HepG2 (cell line): Measurements from ENCODE around the gene MBD2. TPM values are rescaled to one million over a fixed set of nuclear protein-coding genes. Genes with fewer than 3 reads are reported as not detected.

Experiments
- ATAC-seq: fragments of 200-7000 bp; cut with Tn5 transposase; 3 replicates; pipeline ENCODE4 v1.9.1; 2020; ENCODE audit warnings: mild to moderate bottlenecking, moderate library complexity
- BruUV-seq: library from RNA; stranded (reverse); fragments of 400-500 nt; replicated peaks from 2 replicates; lab custom pipeline; 2021; lab: Mats Ljungman, UMichigan
- CTCF ChIA-PET: fragments of 300-600 bp; formaldehyde crosslinking; extraction: SDS; loops from one replicate; lab custom pipeline; 2021; ENCODE audit warnings: low total read pairs, inconsistent platforms, low intra/inter-chr PET ratio; lab: Yijun Ruan, JAX
- POLR2A ChIA-PET: fragments of 350-600 bp; sonication (Branson Sonifier 250); formaldehyde crosslinking; loops from one replicate; lab custom pipeline; 2020; ENCODE audit warnings: antibody characterized with exemption, inconsistent platforms; lab: Yijun Ruan, JAX
- DNase-seq: peaks from one replicate; pipeline ENCODE4 v3.0.0-alpha.2; 2015; ENCODE audit warnings: low spot score
- FAIRE-seq: peaks from 3 replicates; lab custom pipeline; 2011; peaks lifted over from hg19 to GRCh38; lab: Jason Lieb, UNC
- H2AFZ ChIP-seq: one replicate; pipeline ENCODE4 v1.6.1; 2011; ENCODE audit warnings: low read length, inconsistent platforms
- H3K27ac ChIP-seq: fragments of 300-600 bp; 3 replicates; pipeline ENCODE4 v1.8.0; 2011; ENCODE audit warnings: mixed run types, mild to moderate bottlenecking, mixed read lengths, low read length, inconsistent platforms; ENCODE audit not compliant: insufficient read depth; ENCODE audit errors: extremely low read length
- H3K27me3 ChIP-seq, 2 experiments: fragments of 200-600 bp in 1 of 2; 2 replicates in 1 of 2; 3 replicates in 1 of 2; pipeline versions ENCODE4 v1.6.0 to v1.8.0; 2011; ENCODE audit warnings: low read length in 2 of 2, mild to moderate bottlenecking in 2 of 2, moderate library complexity in 2 of 2, inconsistent platforms in 1 of 2; ENCODE audit not compliant: insufficient read depth in 2 of 2, control insufficient read depth in 1 of 2
- H3K36me3 ChIP-seq, 2 experiments: fragments of 200-600 bp in 1 of 2; replicated peaks in 1 of 2; 2 replicates in 1 of 2; 3 replicates in 1 of 2; pipeline versions ENCODE4 v1.5.1 to v1.8.0; 2011; ENCODE audit warnings: low read length in 2 of 2, inconsistent platforms in 1 of 2; ENCODE audit not compliant: insufficient read depth in 2 of 2, control insufficient read depth in 1 of 2
- H3K4me1 ChIP-seq: 2 replicates; pipeline ENCODE4 v1.5.1; 2012; ENCODE audit warnings: low read length, inconsistent platforms; ENCODE audit not compliant: insufficient read depth
- H3K4me2 ChIP-seq: 2 replicates; pipeline ENCODE4 v1.6.0; 2011; ENCODE audit warnings: low read depth, low read length, inconsistent platforms
- H3K4me3 ChIP-seq, 3 experiments: fragments of 200-600 bp in 1 of 3; sonication (generic), shearing (Covaris generic) in 1 of 3; replicated peaks in 1 of 3; 2 replicates each; pipeline ENCODE4 v1.5.1; 2011 to 2016; ENCODE audit warnings: low read length in 3 of 3, inconsistent platforms in 2 of 3, low read depth in 2 of 3, mild to moderate bottlenecking in 2 of 3, control low read depth in 1 of 3, mixed read lengths in 1 of 3; ENCODE audit not compliant: insufficient read depth in 1 of 3
- H3K79me2 ChIP-seq: one replicate; pipeline ENCODE4 v1.6.1; 2011; ENCODE audit warnings: low read length, inconsistent platforms; ENCODE audit not compliant: insufficient read depth
- H3K9ac ChIP-seq: 2 replicates; pipeline ENCODE4 v1.6.0; 2011; ENCODE audit warnings: mild to moderate bottlenecking, low read depth, low read length, inconsistent platforms; ENCODE audit not compliant: insufficient read depth
- H3K9me3 ChIP-seq: 2 replicates; pipeline ENCODE4 v1.5.1; 2012; ENCODE audit warnings: mild to moderate bottlenecking, low read length
- H4K20me1 ChIP-seq: 2 replicates; pipeline ENCODE4 v1.6.0; 2011; ENCODE audit warnings: inconsistent platforms, mild to moderate bottlenecking, low read length, moderate library complexity; ENCODE audit not compliant: insufficient read depth
- GTF2F1 ChIP-seq: fragments of 150-350 bp; IDR thresholded peaks from 2 replicates; pipeline ENCODE4 v1.6.1; 2014; ENCODE audit warnings: low read length
- HOXA7 ChIP-seq: sonication (generic); formaldehyde crosslinking; IDR thresholded peaks from 2 replicates; pipeline ENCODE4 v1.8.1; 2022; ENCODE audit warnings: mild to moderate bottlenecking, missing genetic modification reagents, moderate library complexity
- MTA3 ChIP-seq: sonication (generic); formaldehyde crosslinking; IDR thresholded peaks from 2 replicates; pipeline ENCODE4 v1.4.0; 2020; ENCODE audit warnings: missing genetic modification reagents
- THYN1 ChIP-seq: sonication (generic); formaldehyde crosslinking; IDR thresholded peaks from 2 replicates; pipeline ENCODE4 v1.8.1; 2023; ENCODE audit warnings: low read depth, mild to moderate bottlenecking, moderate library complexity, missing genetic modification reagents, borderline replicate concordance
- ZNF3 ChIP-seq: IDR thresholded peaks from 2 replicates; pipeline ENCODE4 v1.7.0; 2017; ENCODE audit warnings: inconsistent platforms
- ZNF557 ChIP-seq: sonication (generic); formaldehyde crosslinking; IDR thresholded peaks from 2 replicates; pipeline ENCODE4 v1.4.0; 2020; ENCODE audit warnings: missing genetic modification reagents
- ZNF768 ChIP-seq: sonication (generic); formaldehyde crosslinking; IDR thresholded peaks from 2 replicates; pipeline ENCODE4 v1.4.0; 2020; ENCODE audit warnings: missing genetic modification reagents
- WGBS: methylation state at CpG from one replicate; pipeline ENCODE4 v1.1.6; 2017; ENCODE audit warnings: low lambda C conversion rate; 5-methylcytosine and 5-hydroxymethylcytosine counted together
- in situ Hi-C: cut with HindIII; loops from 2 replicates; pipeline ENCODE4 v1.10.0; 2017; ENCODE audit warnings: low pct_unique_long_range_greater_than_20kb; ENCODE audit not compliant: extremely low pct_ligation_motif_present
- intact Hi-C: fragments of 100-400 bp; cut with micrococcal nuclease; formaldehyde crosslinking; loops from one replicate; pipeline ENCODE4 v1.10.0; 2022; ENCODE audit not compliant: unreplicated experiment
- polyA plus RNA-seq, 8 experiments: library from polyadenylated mRNA; depleted of rRNA in 3 of 8; stranded (reverse) in 7 of 8; unstranded in 1 of 8; fragments of >200 nt; fragmentation: Illumina TruSeq in 4 of 8; extraction: Trizol in 4 of 8; gene quantifications; 2 replicates each; pipeline versions ENCODE4 v1.2.1 to v1.2.3, GENCODE V29; 2011 to 2016; ENCODE audit warnings: low read depth in 4 of 8, missing spikeins in 1 of 8, mixed read lengths in 1 of 8; ENCODE audit not compliant: insufficient read depth in 1 of 8
- total RNA-seq, 5 experiments: library from RNA; depleted of rRNA; stranded (reverse); fragments of >200 nt; fragmentation: Illumina TruSeq; extraction: Trizol; gene quantifications; 2 replicates each; pipeline ENCODE4 v1.2.3, GENCODE V29; 2016; ENCODE audit warnings: low read depth in 1 of 5
- TF ChIP-seq, protein P1 (sequence below): sonication (generic); formaldehyde crosslinking; IDR thresholded peaks from 2 replicates; pipeline ENCODE4 v1.4.0; 2020; ENCODE audit warnings: missing genetic modification reagents
- TF ChIP-seq, protein P2 (sequence below): sonication (generic); formaldehyde crosslinking; IDR thresholded peaks from 2 replicates; pipeline ENCODE4 v1.4.0; 2020; ENCODE audit warnings: mild to moderate bottlenecking, missing genetic modification reagents

Gene MBD2
- total and polyA plus RNA-seq, 2 of the 13 experiments (the other 11 are each of a cell fraction or from before 2014, with no cell fraction given) = 19.1 to 38.5 TPM

DNA sequence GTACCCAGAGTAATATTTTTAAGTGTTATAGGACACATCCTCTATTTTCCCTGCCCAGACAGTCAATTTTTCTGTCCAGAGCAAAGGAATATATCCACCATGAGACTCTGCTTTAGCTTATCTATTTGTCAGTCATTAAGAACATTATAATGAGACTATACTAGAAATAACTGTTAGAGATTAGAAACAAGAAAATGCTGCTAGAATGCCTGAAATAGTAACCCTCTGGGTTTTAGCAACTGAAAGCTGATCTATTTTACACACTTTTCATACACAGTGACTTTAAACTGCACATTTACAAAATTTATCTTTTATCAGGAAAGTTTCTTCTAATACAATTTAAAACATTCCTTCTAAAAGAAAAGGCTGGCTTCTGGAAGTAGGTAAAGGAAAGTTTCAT is 39.6 kb downstream of the MBD2 start:
- CTCF ChIA-PET = no interaction called here
- TF ChIP-seq ZNF3 (CRISPR knock-in tag) = no peak
- TF ChIP-seq ZNF557 (CRISPR knock-in tag) = no peak
- no peak for TF ChIP-seq MTA3 (CRISPR knock-in tag)
- Histone ChIP-seq H3K27me3 (no peaks in the 10 kb centered on the region), H3K9ac (no peak overlapping the region), H3K27ac (no peak overlapping the region), H3K36me3 (peaks cover 0 to 17% of the 10 kb centered on the region in 2 experiments; a peak in 2 of 5 replicates), H3K79me2 (no peaks in the 10 kb centered on the region), H3K9me3 (no peaks in the 10 kb centered on the region), H3K4me1 (no peaks in the 10 kb centered on the region), H3K4me3 (no peak overlapping the region), H4K20me1 (no peaks in the 10 kb centered on the region), H2AFZ (no peak overlapping the region), H3K4me2 (no peak overlapping the region)
- FAIRE-seq (no peak), DNase-seq (no peak), ATAC-seq (no peak)
- in situ Hi-C loops = no loop called here
- BruUV-seq = no TSS peak
- intact Hi-C loops = no loop called here
- POLR2A ChIA-PET = no interaction called here

DNA sequence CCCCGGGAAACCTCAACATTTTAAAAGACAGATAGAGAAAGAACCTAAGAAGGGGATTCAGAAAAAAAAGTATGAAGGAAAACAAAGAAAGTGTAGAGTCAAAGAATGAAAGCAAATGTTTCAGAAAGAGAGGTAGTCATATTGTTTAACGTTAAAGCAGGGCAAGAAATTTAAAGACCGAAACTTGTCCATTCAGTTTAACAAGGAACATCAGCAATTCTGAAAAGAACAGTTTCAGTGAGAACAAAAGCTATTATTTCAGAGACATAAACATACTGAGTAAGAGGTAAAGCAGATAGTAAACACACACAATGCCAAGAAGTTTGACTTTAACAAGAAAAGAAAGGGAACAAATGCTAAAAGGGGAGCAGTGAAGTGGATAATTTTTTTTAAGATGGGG is 41.1 kb downstream of the MBD2 start:
- H2AFZ ChIP-seq = no peak overlapping the region
- H3K79me2 ChIP-seq = no peaks in the 10 kb centered on the region
- no peak overlapping the region for H3K4me2 ChIP-seq
- peaks cover 0 to 17% of the 10 kb centered on the region in 2 experiments; a peak in 2 of 5 replicates for H3K36me3 ChIP-seq
- H3K4me3 ChIP-seq = no peak overlapping the region
- no TSS peak for BruUV-seq
- CTCF ChIA-PET = no interaction called here
- POLR2A ChIA-PET = no interaction called here
- no peaks in the 10 kb centered on the region for H4K20me1 ChIP-seq
- intact Hi-C loops = no loop called here
- WGBS = 96% methylated on average over 3 of the region's 3 CpGs
- H3K4me1 ChIP-seq = no peaks in the 10 kb centered on the region
- DNase-seq (no peak), ATAC-seq (no peak), FAIRE-seq (no peak)
- H3K9me3 ChIP-seq = no peaks in the 10 kb centered on the region
- no peaks in the 10 kb centered on the region for H3K27me3 ChIP-seq
- no peak overlapping the region for H3K9ac ChIP-seq
- no peak overlapping the region for H3K27ac ChIP-seq
- in situ Hi-C loops = no loop called here
- TF ChIP-seq, protein P1, sequence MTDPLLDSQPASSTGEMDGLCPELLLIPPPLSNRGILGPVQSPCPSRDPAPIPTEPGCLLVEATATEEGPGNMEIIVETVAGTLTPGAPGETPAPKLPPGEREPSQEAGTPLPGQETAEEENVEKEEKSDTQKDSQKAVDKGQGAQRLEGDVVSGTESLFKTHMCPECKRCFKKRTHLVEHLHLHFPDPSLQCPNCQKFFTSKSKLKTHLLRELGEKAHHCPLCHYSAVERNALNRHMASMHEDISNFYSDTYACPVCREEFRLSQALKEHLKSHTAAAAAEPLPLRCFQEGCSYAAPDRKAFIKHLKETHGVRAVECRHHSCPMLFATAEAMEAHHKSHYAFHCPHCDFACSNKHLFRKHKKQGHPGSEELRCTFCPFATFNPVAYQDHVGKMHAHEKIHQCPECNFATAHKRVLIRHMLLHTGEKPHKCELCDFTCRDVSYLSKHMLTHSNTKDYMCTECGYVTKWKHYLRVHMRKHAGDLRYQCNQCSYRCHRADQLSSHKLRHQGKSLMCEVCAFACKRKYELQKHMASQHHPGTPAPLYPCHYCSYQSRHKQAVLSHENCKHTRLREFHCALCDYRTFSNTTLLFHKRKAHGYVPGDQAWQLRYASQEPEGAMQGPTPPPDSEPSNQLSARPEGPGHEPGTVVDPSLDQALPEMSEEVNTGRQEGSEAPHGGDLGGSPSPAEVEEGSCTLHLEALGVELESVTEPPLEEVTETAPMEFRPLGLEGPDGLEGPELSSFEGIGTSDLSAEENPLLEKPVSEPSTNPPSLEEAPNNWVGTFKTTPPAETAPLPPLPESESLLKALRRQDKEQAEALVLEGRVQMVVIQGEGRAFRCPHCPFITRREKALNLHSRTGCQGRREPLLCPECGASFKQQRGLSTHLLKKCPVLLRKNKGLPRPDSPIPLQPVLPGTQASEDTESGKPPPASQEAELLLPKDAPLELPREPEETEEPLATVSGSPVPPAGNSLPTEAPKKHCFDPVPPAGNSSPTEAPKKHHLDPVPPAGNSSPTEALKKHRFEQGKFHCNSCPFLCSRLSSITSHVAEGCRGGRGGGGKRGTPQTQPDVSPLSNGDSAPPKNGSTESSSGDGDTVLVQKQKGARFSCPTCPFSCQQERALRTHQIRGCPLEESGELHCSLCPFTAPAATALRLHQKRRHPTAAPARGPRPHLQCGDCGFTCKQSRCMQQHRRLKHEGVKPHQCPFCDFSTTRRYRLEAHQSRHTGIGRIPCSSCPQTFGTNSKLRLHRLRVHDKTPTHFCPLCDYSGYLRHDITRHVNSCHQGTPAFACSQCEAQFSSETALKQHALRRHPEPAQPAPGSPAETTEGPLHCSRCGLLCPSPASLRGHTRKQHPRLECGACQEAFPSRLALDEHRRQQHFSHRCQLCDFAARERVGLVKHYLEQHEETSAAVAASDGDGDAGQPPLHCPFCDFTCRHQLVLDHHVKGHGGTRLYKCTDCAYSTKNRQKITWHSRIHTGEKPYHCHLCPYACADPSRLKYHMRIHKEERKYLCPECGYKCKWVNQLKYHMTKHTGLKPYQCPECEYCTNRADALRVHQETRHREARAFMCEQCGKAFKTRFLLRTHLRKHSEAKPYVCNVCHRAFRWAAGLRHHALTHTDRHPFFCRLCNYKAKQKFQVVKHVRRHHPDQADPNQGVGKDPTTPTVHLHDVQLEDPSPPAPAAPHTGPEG (CRISPR knock-in tag) = no peak
- TF ChIP-seq THYN1 (CRISPR knock-in tag) (no peak), ZNF768 (CRISPR knock-in tag) (no peak), HOXA7 (no peak), GTF2F1 (no peak)
- TF ChIP-seq, protein P2, sequence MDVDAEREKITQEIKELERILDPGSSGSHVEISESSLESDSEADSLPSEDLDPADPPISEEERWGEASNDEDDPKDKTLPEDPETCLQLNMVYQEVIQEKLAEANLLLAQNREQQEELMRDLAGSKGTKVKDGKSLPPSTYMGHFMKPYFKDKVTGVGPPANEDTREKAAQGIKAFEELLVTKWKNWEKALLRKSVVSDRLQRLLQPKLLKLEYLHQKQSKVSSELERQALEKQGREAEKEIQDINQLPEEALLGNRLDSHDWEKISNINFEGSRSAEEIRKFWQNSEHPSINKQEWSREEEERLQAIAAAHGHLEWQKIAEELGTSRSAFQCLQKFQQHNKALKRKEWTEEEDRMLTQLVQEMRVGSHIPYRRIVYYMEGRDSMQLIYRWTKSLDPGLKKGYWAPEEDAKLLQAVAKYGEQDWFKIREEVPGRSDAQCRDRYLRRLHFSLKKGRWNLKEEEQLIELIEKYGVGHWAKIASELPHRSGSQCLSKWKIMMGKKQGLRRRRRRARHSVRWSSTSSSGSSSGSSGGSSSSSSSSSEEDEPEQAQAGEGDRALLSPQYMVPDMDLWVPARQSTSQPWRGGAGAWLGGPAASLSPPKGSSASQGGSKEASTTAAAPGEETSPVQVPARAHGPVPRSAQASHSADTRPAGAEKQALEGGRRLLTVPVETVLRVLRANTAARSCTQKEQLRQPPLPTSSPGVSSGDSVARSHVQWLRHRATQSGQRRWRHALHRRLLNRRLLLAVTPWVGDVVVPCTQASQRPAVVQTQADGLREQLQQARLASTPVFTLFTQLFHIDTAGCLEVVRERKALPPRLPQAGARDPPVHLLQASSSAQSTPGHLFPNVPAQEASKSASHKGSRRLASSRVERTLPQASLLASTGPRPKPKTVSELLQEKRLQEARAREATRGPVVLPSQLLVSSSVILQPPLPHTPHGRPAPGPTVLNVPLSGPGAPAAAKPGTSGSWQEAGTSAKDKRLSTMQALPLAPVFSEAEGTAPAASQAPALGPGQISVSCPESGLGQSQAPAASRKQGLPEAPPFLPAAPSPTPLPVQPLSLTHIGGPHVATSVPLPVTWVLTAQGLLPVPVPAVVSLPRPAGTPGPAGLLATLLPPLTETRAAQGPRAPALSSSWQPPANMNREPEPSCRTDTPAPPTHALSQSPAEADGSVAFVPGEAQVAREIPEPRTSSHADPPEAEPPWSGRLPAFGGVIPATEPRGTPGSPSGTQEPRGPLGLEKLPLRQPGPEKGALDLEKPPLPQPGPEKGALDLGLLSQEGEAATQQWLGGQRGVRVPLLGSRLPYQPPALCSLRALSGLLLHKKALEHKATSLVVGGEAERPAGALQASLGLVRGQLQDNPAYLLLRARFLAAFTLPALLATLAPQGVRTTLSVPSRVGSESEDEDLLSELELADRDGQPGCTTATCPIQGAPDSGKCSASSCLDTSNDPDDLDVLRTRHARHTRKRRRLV = no peak
